Endothelial cell of umbilical vein (primary cell): ENCODE results near the gene GRM4. TPM values are rescaled to one million over a fixed set of nuclear protein-coding genes. Genes with fewer than 3 reads are reported as not detected.

ENCODE experiments used
- BruUV-seq: library from RNA; stranded (reverse); fragments of 400-500 nt; replicated peaks from 2 replicates; lab custom pipeline; 2021; lab: Mats Ljungman, UMichigan
- CTCF ChIA-PET: fragments of 300-600, 350-600 bp; sonication (Branson Sonifier 250); formaldehyde crosslinking; loops from one replicate; lab custom pipeline; 2021; ENCODE audit warnings: antibody characterized with exemption, inconsistent platforms; lab: Charles Lee
- POLR2A ChIA-PET: fragments of 300-600, 350-600 bp; sonication (Branson Sonifier 250); formaldehyde crosslinking; loops from one replicate; lab custom pipeline; 2021; ENCODE audit warnings: antibody characterized with exemption, inconsistent platforms; lab: Charles Lee
- DNase-seq: peaks from one replicate; pipeline ENCODE4 v3.0.0-alpha.2; 2011; ENCODE audit warnings: low read depth, low spot score
- FAIRE-seq: peaks from 2 replicates; lab custom pipeline; 2011; peaks lifted over from hg19 to GRCh38; lab: Jason Lieb, UNC
- H2AFZ ChIP-seq: 2 replicates; pipeline ENCODE4 v1.6.0; 2012; ENCODE audit warnings: low read depth, low read length, control low read depth, inconsistent platforms
- H3K27ac ChIP-seq: 2 replicates; pipeline ENCODE4 v1.5.1; 2011; ENCODE audit warnings: low read depth, mild to moderate bottlenecking, control low read depth, low read length, moderate library complexity; ENCODE audit not compliant: insufficient read depth
- H3K27me3 ChIP-seq, 2 experiments: 2 replicates each; pipeline versions ENCODE4 v1.6.0 to v1.6.1; 2011; ENCODE audit warnings: low read length in 2 of 2, mixed read lengths in 1 of 2; ENCODE audit not compliant: control insufficient read depth in 2 of 2, insufficient read depth in 2 of 2
- H3K36me3 ChIP-seq, 2 experiments: 2 replicates in 1 of 2; 3 replicates in 1 of 2; pipeline ENCODE4 v1.5.1; 2011; ENCODE audit warnings: low read length in 2 of 2, mild to moderate bottlenecking in 1 of 2, moderate library complexity in 1 of 2; ENCODE audit not compliant: control insufficient read depth in 2 of 2, insufficient read depth in 2 of 2; ENCODE audit errors: extremely low read depth in 1 of 2
- H3K4me1 ChIP-seq: 3 replicates; pipeline ENCODE4 v1.5.1; 2011; ENCODE audit warnings: mild to moderate bottlenecking, low read length; ENCODE audit not compliant: control insufficient read depth, insufficient read depth; ENCODE audit errors: extremely low read depth
- H3K4me2 ChIP-seq: 2 replicates; pipeline ENCODE4 v1.6.1; 2011; ENCODE audit warnings: low read length, control low read depth, mixed read lengths; ENCODE audit not compliant: insufficient read depth
- H3K4me3 ChIP-seq, 3 experiments: fragments of 200-600 bp in 1 of 3; sonication (generic), shearing (Covaris generic) in 1 of 3; replicated peaks in 1 of 3; 2 replicates each; pipeline ENCODE4 v1.5.1; 2011 to 2016; ENCODE audit warnings: control low read depth in 3 of 3, low read length in 3 of 3, mild to moderate bottlenecking in 2 of 3, inconsistent platforms in 1 of 3, low read depth in 1 of 3, moderate library complexity in 1 of 3; ENCODE audit not compliant: insufficient read depth in 1 of 3
- H3K79me2 ChIP-seq: 2 replicates; pipeline ENCODE4 v1.6.0; 2012; ENCODE audit warnings: low read length, inconsistent platforms; ENCODE audit not compliant: control insufficient read depth, insufficient read depth
- H3K9ac ChIP-seq: replicated peaks from 2 replicates; pipeline ENCODE3; 2011; ENCODE audit warnings: low read length, control low read depth; ENCODE audit not compliant: insufficient read depth; ENCODE audit errors: extremely low read depth
- H3K9me1 ChIP-seq: replicated peaks from 3 replicates; pipeline ENCODE4 v1.6.0; 2011; ENCODE audit warnings: mild to moderate bottlenecking, low read length; ENCODE audit not compliant: control insufficient read depth, insufficient read depth; ENCODE audit errors: extremely low read depth
- H3K9me3 ChIP-seq: replicated peaks from 2 replicates; pipeline ENCODE4 v1.5.1; 2012; ENCODE audit warnings: low read length, inconsistent platforms; ENCODE audit not compliant: control insufficient read depth, insufficient read depth
- H4K20me1 ChIP-seq: replicated peaks from 2 replicates; pipeline ENCODE3; 2011; ENCODE audit warnings: mild to moderate bottlenecking, low read length; ENCODE audit not compliant: control insufficient read depth, insufficient read depth; ENCODE audit errors: extremely low read depth
- EZH2 ChIP-seq: IDR thresholded peaks from 2 replicates; pipeline ENCODE4 v1.6.1; 2012; ENCODE audit warnings: borderline replicate concordance, low read depth, mild to moderate bottlenecking, moderate library complexity, low read length, inconsistent platforms; ENCODE audit not compliant: severe bottlenecking
- FOS ChIP-seq: IDR thresholded peaks from 2 replicates; pipeline ENCODE4 v1.6.1; 2011; ENCODE audit warnings: mild to moderate bottlenecking, low read length, moderate library complexity, borderline replicate concordance; ENCODE audit not compliant: insufficient read depth
- GATA2 ChIP-seq: IDR thresholded peaks from 2 replicates; pipeline ENCODE4 v1.7.0; 2011; ENCODE audit warnings: low read depth, mild to moderate bottlenecking, moderate library complexity, mixed read lengths, low read length; ENCODE audit not compliant: insufficient read length, insufficient read depth
- JUN ChIP-seq: IDR thresholded peaks from 2 replicates; pipeline ENCODE4 v1.6.1; 2011; ENCODE audit warnings: borderline replicate concordance, low read depth; ENCODE audit not compliant: insufficient read length, insufficient read depth
- MYC ChIP-seq: IDR thresholded peaks from one replicate; pipeline ENCODE4 v1.6.1; 2011; ENCODE audit warnings: mild to moderate bottlenecking, low read depth, low read length
- POLR2A ChIP-seq: IDR thresholded peaks from 2 replicates; pipeline ENCODE4 v1.6.1; 2012; ENCODE audit warnings: low read depth, mild to moderate bottlenecking, control low read depth, low read length
- POLR2AphosphoS5 ChIP-seq: IDR thresholded peaks from 2 replicates; pipeline ENCODE4 v1.6.1; 2012; ENCODE audit warnings: low read depth, mild to moderate bottlenecking, control low read depth, low read length, moderate library complexity; ENCODE audit not compliant: insufficient read depth
- dilution Hi-C: fragments of 300-500 bp; cut with MboI; formaldehyde crosslinking; loops from one replicate; pipeline ENCODE4 v1.15.0; 2019; ENCODE audit warnings: low sequenced_read_pairs; ENCODE audit not compliant: extremely low pct_ligation_motif_present
- intact Hi-C: fragments of 100-400 bp; cut with micrococcal nuclease; formaldehyde crosslinking; loops from one replicate; pipeline ENCODE4 v1.10.0; 2022
- polyA plus RNA-seq, 4 experiments: library from polyadenylated mRNA; depleted of rRNA in 3 of 4; stranded (reverse) in 3 of 4; unstranded in 1 of 4; fragments of >200 nt; gene quantifications; 2 replicates each; pipeline versions ENCODE4 v1.2.1 to v1.2.3, GENCODE V29; 2011 to 2012; ENCODE audit warnings: missing spikeins in 1 of 4
- total RNA-seq: library from RNA; stranded (reverse); gene quantifications from 2 replicates; pipeline ENCODE4 v1.2.3, GENCODE V29; 2021
- TF ChIP-seq, protein P1 (sequence below): IDR thresholded peaks from 2 replicates; pipeline ENCODE4 v1.6.1; 2011; ENCODE audit not compliant: insufficient read depth, insufficient read length
- TF ChIP-seq, protein P2 (sequence below), 2 donors: IDR thresholded peaks; 1 replicate in 1 of 2; 2 replicates in 1 of 2; pipeline ENCODE4 v1.5.1; 2011; ENCODE audit warnings: low read length in 2 of 2, mild to moderate bottlenecking in 2 of 2, moderate library complexity in 2 of 2, control low read depth in 1 of 2, inconsistent platforms in 1 of 2, low read depth in 1 of 2; ENCODE audit not compliant: insufficient read depth in 1 of 2; ENCODE audit errors: extremely low read depth in 1 of 2

The GRM4 gene
- total and polyA plus RNA-seq, 2 donors (not counting 3 experiments of a cell fraction or from before 2014, with no cell fraction given) = 0.03 TPM; not detected in 1

DNA sequence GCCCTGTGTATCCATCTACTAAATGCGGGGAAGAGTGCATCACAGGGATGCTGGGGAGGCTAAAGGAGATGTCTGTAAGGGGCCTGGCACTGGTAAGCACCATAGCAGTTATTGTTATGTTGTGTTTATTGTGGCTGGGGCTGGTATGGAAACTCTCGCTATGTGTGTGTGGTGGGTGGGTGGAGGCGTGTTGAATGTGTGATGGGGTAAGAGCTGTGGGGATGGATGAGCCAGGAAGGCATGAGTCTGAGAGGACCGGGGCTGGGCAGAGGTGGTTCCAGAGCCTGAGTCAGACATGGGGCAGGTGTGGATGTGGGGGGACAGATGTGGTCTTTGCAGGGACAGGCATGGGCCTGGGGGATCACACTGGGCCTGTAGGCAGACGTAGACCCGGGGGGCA is 88.1 kb downstream of the GRM4 start:
- Histone ChIP-seq H2AFZ (no peak overlapping the region), H3K9ac (no peak overlapping the region), H4K20me1 (no peaks in the 10 kb centered on the region), H3K4me3 (no peak overlapping the region), H3K9me3 (no peaks in the 10 kb centered on the region), H3K27ac (no peak overlapping the region), H3K36me3 (no peaks in the 10 kb centered on the region), H3K79me2 (no peaks in the 10 kb centered on the region), H3K9me1 (no peaks in the 10 kb centered on the region), H3K27me3 (peaks cover 0 to 1% of the 10 kb centered on the region in 2 experiments), H3K4me1 (no peaks in the 10 kb centered on the region), H3K4me2 (no peak overlapping the region)
- no TSS peak for BruUV-seq
- DNase-seq (no peak), FAIRE-seq (no peak)
- POLR2A ChIA-PET = interaction anchor here (0.6 kb wide), 1 partner anchor 172 kb away, joined by 3 read pairs; no protein-coding TSS in a partner anchor
- CTCF ChIA-PET = interaction anchor here (1.6 to 1.7 kb wide), 2 partner anchors 12 to 95 kb away, joined by 3 to 5 read pairs; no protein-coding TSS in a partner anchor
- TF ChIP-seq FOS = no peak
- TF ChIP-seq, protein P1, sequence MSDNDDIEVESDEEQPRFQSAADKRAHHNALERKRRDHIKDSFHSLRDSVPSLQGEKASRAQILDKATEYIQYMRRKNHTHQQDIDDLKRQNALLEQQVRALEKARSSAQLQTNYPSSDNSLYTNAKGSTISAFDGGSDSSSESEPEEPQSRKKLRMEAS = no peak
- TF ChIP-seq POLR2A = no peak
- no peak for TF ChIP-seq JUN
- TF ChIP-seq MYC = no peak
- TF ChIP-seq GATA2 = no peak
- TF ChIP-seq EZH2 = no peak
- TF ChIP-seq, protein P2, sequence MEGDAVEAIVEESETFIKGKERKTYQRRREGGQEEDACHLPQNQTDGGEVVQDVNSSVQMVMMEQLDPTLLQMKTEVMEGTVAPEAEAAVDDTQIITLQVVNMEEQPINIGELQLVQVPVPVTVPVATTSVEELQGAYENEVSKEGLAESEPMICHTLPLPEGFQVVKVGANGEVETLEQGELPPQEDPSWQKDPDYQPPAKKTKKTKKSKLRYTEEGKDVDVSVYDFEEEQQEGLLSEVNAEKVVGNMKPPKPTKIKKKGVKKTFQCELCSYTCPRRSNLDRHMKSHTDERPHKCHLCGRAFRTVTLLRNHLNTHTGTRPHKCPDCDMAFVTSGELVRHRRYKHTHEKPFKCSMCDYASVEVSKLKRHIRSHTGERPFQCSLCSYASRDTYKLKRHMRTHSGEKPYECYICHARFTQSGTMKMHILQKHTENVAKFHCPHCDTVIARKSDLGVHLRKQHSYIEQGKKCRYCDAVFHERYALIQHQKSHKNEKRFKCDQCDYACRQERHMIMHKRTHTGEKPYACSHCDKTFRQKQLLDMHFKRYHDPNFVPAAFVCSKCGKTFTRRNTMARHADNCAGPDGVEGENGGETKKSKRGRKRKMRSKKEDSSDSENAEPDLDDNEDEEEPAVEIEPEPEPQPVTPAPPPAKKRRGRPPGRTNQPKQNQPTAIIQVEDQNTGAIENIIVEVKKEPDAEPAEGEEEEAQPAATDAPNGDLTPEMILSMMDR (IDR thresholded peaks at IDR 0.05; ENCODE audit: extremely low read depth in 1 of 2, insufficient read depth in 1 of 2, low read depth in 1 of 2, low read length in 2 of 2) = no peak
- no peak for TF ChIP-seq POLR2AphosphoS5
- dilution Hi-C loops = no loop called here
- intact Hi-C loops = no loop called here
